Measurements from ENCODE around the gene ANKRD11. TPM values are rescaled to one million over a fixed set of nuclear protein-coding genes. Genes with fewer than 3 reads are reported as not detected.
A peak's percentile ranks its signal among the peaks of the same experiment; 100 is the strongest.
"Not testable (repeated sequence)": the region's sequence is repeated elsewhere in the genome, so short reads cannot be mapped to it uniquely, and the experiment has no call there.

The ANKRD11 gene
- polyA plus RNA-seq, 3 donors, result 98.3 to 127 (median 111) TPM

DNA sequence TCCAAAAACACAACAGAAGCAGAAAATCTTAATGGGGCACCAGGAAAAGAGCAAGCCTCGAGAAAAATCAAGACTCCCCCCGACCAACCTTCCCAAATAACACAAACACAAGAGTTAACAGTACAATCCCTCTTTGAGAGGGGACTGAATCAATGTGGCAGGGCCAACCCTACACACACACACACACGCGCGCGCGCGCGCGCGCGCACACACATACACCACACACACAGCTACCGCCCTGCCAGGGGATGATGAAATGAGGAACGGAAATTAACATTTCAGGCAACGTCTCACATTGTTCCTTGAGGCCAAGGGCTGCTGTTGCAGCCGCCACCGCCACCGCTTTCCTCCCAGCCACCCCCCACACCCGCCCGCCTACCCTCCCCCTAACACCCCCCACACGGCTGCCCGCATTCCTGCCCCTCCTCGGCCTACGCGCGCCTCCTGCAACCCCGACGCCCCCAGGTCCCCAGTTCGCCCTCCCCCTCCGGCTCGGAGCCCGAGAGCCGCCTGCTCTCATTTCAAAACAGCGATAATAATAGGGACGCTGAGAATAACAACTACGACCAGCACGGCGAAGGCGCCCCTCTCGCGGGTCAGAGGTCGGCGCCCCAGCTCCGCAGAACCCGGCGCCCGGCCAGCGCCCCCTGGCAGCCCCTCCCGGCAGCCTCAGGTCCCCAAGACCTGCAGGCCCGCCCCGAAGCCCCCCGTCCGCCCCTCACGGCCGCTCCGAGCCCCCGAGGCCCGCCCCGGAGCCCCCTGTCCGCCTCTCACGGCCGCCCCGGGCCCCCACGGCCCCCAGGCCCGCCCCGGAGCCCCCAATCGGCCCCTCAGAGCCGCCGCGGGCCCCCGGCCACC is 1.1 kb downstream of the ANKRD11 start:
- DNase-seq (ENCODE audit: extremely low read depth in 1 of 11, low read depth in 9 of 11, low spot score in 4 of 11), result peak; percentile 63 to 86 (median 80)

DNA sequence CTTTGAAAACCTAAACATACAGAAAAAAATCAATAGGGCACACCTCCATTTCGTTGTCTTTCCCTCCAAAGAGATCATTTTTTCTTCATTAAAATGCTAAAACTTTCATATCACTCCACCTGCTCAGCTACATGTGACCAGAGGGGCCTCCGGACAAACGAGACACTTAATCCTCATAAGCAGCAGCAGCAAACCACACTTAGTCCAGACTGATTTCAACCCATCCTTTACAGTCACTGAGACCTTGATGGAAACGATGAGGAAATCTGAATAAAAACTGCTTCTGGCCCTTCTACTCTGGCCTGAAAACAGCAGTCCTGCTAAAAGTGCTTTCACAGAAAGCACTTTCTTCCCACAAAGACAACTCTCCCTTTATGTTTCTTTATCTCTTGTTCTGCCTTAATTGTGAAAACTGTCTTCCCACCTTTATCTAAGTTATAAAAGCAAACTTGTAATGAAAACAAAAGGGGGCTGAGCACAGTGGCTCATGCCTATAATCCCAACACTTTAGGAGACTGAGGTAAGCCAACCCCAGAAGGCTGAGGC is 4.6 kb downstream of the ANKRD11 start:
- DNase-seq (ENCODE audit: extremely low read depth in 1 of 11, low read depth in 9 of 11, low spot score in 4 of 11), result no peak

DNA sequence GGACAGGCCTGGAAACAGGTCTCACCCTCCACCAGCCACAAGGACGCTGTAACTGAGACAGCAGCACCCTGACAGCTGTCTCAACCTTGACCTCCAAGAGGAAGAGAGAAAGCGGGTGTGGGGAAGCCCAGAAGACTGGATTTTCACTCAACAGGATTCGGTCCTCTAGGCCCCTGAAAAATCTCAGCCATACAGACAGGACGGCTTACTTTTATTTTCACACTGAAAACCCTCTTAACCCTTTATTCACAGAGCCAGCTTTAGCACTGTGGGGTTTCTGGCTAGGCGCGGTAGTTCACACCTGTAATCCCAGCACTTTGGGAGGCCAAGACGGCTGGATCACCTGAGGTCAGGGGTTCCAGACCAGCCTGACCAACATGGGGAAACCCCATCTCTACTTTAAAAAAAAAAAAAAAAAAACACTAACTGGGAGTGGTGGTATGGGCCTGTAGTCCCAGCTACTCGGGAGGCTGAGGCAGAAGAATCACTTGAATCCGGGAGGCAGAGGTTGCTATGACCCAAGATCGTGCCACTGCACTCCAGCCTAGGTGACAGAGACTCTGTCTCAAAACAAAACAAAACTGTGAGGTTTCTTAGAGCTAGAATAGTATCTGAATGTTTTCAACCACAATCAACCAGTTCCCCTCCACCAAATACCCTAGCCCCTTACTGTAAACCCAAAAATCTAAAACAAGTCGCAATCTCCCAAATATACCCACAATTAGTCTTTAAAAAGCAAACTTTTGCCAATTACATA is 5.3 kb downstream of the ANKRD11 start:
- DNase-seq (ENCODE audit: extremely low read depth in 1 of 11, low read depth in 9 of 11, low spot score in 4 of 11), result no peak

GRCh38 chr16:89484041-89484501 is 6.3 kb downstream of the ANKRD11 start:
- no peak for DNase-seq (ENCODE audit: extremely low read depth in 1 of 11, low read depth in 9 of 11, low spot score in 4 of 11)

DNA sequence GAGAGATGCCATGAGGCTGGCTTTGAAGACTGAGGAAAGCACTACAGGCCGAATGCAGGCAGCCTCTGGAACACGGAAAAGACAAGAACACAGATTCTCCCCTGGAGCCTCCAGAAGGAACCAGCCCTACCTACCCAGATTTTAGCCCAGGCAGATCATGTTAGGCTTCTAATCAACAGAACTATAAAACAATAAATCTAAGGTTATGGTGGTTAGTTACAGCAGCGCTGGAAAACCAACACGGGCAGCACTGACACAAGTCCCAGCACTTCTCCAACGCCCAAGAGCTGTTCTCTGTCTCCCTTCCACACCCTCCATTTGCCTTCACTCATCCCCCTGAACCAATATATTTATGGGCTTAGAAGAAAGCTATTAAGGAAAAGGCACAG is 7.5 kb downstream of the ANKRD11 start:
- DNase-seq (ENCODE audit: extremely low read depth in 1 of 11, low read depth in 9 of 11, low spot score in 4 of 11), result no peak

GRCh38 chr16:89482150-89482816 is 8.1 kb downstream of the ANKRD11 start:
- no peak for DNase-seq (ENCODE audit: extremely low read depth in 1 of 11, low read depth in 9 of 11, low spot score in 4 of 11)

DNA sequence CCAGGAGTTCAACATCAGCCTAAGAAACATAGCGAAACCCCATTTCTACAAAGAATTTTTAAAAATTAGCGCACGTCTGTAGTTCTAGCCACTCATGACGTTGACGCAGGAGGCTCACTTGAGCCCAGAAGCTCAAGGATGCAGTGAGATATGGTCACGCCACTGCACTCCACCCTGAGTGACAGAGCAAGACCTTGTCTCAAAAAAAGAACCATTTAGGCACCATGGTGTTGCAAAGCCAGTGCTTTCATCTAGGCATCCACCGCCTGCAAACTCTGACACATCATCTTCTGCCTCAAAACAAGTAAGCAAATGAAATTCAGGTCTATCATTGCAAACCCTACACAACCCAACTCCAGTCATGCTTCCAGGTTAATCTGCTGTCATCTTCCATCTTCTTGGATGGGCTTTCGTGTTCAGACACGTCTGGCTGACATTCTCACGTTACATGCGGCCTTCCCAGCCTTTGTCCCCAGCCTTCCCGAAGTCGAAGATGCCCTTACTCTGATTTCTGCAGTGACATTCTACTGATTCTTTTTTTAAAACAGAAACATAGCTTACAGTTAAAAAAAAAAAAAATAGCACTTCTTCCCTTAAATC is 8.9 kb downstream of the ANKRD11 start:
- no peak for DNase-seq (ENCODE audit: extremely low read depth in 1 of 11, low read depth in 9 of 11, low spot score in 4 of 11)

DNA sequence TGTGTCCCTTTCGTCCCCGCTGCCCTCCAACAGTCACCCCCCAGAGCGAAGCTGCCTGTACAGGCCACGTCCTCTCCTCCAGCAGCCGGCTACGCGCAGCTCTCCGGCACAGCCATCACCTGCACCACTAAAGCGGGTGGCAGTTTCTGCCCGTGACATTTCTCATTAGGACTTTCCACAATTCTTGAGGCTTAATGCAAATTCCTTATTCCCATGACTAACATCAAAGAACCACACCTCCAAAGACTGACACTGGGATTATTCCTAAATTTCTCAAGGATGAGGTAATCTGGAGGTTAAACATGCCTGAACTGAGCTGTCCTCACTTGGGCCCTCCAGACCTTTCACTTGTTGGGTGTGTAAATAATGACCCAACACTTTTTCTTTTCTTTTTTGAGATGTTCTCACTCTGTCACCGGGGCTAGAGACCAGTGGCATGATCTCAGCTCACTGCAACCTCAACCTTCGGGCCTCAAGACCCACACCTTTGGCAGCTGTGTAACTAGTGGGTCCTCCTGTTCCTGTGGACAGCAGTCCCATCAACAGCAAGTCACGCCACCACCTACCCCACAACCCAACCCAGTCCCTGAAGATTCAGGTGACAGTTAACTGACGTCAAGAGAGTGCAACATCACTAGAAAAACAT is 11.7 kb downstream of the ANKRD11 start:
- DNase-seq (ENCODE audit: extremely low read depth in 1 of 11, low read depth in 9 of 11, low spot score in 4 of 11), result no peak

GRCh38 chr16:89476811-89477261 is 13.5 kb downstream of the ANKRD11 start:
- no peak for DNase-seq (ENCODE audit: extremely low read depth in 1 of 11, low read depth in 9 of 11, low spot score in 4 of 11)

DNA sequence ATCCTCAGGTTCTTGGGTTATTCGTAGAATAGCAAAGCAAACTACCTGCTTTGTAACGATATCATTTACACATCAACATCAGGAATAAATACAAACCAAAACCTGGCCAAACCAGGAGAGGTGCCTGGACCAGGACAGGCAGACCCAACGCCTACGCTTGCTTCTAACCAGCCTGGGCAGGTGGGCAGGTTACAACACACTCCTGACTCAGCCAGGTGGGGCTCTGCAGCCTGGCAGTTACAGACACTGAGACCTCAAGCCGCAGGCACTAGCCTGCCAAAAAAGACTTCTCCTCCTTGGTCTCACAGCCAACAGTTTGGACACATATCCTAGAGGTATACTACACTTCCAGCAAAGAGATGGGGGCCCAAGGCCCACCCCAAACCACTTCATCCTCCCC is 14.0 kb downstream of the ANKRD11 start:
- no peak for DNase-seq (ENCODE audit: extremely low read depth in 1 of 11, low read depth in 9 of 11, low spot score in 4 of 11)

DNA sequence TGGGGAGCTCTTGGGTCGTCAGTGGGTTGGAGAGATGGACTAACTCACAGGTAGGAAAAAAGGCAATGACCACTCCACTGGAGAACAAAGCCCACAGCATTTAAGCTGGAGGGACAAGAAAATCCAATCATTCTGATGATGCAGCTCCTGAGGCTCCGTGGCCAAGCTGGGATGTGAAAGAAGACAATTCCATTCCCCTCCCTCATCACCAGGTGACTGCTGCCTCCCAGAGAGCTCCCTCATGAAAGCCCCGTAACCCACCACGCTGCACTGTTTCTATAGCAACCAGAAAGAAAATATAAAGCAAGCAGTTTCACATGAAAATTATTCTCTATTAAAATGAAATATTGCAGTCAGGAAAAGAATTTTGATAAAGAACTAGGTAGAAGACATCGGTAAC is 15.2 kb downstream of the ANKRD11 start:
- DNase-seq (ENCODE audit: extremely low read depth in 1 of 11, low read depth in 9 of 11, low spot score in 4 of 11), result no peak

DNA sequence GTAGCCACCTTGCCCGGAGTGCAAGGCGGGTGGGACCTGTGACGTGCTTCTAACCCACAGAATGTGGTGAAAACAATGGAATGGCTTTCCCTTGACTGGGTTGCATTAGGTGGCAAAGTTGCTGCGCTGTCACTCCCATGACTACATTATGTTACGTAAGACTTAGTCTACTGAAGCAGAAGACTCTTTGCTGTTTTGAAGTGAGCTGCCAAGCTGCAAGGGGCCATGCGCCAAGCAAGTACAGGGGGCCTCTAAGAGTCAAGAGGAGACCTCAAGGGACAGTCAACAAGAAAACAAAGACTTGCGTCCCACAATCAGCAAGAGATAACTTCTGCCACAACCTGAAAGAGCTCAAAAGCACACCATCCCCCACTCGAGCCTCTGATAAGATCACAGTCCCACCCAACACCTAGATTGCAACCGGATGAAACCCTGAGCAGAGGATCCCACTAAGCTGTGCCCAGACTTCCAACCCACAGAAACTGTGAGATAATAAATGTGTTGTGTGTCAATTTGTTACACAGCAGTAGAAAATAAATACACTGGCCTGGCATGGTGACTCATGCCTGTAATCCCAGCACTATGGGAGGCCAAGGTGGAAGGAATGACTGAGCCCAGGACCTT is 16.5 kb downstream of the ANKRD11 start:
- DNase-seq (ENCODE audit: extremely low read depth in 1 of 11, low read depth in 9 of 11, low spot score in 4 of 11), result no peak

DNA sequence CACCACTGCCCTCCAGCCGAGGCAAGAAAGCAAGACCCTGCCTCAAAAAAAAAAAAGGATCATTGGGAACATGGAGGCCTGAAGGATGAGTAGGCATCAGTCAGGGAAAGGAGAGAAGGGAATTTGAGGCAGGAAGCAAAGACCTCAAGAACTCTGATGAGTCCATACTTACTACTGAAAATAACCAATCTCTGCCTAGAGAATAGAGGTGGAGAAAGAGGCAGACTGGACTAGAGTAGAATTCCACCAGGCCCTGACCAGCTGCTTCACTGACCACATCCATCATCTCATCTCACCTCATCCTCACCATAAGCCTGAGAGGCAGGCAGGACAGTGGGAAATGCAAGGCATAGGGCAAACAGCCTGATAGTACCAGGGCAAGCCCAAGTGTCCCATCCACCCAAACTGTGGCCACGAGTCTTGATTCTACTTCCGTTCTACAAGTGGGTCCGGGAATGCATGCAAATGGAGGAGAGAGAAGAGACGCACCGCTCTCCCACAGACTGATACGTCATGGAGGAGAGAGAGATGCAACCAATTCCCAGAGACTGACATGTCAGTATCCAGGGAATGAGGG is 17.1 kb downstream of the ANKRD11 start:
- DNase-seq (ENCODE audit: extremely low read depth in 1 of 11, low read depth in 9 of 11, low spot score in 4 of 11), result no peak

DNA sequence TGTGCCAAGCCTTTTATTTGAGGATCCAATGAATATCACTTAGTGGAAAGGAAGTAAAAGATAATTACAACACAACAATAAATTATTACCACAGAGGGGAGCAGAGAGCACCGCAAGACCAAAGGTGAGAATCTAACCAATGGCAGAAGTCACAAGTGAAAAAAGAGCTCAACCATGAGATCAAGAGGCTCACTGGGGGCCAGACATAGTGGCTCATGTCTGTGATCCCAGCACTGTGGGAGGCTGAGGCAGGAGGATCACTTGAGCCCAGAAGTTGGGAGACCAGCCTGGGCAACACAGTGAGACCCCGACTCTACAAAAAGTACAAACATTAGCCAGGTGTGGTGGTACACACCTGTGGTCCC is 17.7 kb downstream of the ANKRD11 start:
- DNase-seq (ENCODE audit: extremely low read depth in 1 of 11, low read depth in 9 of 11, low spot score in 4 of 11), result no peak

- DNase-seq (ENCODE audit: extremely low read depth in 1 of 11, low read depth in 9 of 11, low spot score in 4 of 11), result no peak
Measured at GRCh38 chr16:89467382-89467781, 23.0 kb downstream of the ANKRD11 start.

DNA sequence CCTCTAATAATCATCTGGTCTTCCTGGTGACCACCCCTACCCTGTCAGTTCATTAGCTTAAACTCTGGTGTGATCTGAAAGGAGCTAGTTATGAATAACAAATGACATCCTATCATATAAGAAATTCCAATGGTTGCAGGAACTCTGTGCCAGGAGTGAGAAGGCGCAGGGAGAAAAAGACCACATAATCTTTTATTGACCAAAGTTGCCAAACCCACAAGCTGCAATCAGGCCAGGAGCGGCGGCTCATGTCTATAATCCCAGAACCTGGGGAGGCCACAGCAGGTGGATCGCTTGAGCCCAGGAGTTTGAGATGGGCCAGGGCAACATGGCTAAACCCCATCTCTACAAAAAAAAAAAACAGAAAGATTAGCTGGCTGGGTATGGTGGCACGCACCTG is 23.4 kb downstream of the ANKRD11 start:
- no peak for DNase-seq (ENCODE audit: extremely low read depth in 1 of 11, low read depth in 9 of 11, low spot score in 4 of 11)

GRCh38 chr16:89463312-89463711 is 27.0 kb downstream of the ANKRD11 start:
- not testable (repeated sequence) for DNase-seq (ENCODE audit: extremely low read depth in 1 of 11, low read depth in 9 of 11, low spot score in 4 of 11)

DNA sequence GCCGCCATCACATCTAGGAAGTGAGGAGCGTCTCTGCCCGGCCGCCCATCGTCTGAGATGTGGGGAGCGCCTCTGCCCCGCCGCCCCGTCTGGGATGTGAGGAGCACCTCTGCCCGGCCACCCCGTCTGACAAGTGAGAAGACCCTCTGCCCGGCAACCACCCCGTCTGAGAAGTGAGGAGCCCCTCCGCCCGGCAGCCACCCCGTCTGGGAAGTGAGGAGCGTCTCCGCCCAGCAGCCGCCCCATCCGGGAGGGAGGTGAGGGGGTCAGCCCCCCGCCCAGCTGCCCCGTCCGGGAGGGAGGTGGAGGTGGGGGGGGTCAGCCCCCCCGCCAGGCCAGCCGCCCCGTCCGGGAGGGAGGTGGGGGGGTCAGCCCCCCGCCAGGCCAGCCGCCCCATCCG is 27.7 kb downstream of the ANKRD11 start:
- DNase-seq (ENCODE audit: extremely low read depth in 1 of 11, low read depth in 9 of 11, low spot score in 4 of 11), result not testable (repeated sequence)
